Pancreas (tissue), 10 donors: ENCODE results near the gene TMEM59. TPM values are rescaled to one million over a fixed set of nuclear protein-coding genes. Genes with fewer than 3 reads are reported as not detected.

Experiments
- ATAC-seq, 4 donors: fragments of 200-7000 bp; cut with Tn5 transposase; one replicate each; pipeline versions ENCODE4 v1.8.0 to v1.9.1; 2020; ENCODE audit warnings: mild to moderate bottlenecking in 4 of 4, moderate library complexity in 4 of 4
- DNase-seq, 6 donors: peaks; one replicate each; pipeline ENCODE4 v3.0.0-alpha.2; 2020
- FAIRE-seq: peaks from 2 replicates; lab custom pipeline; 2012; peaks lifted over from hg19 to GRCh38; lab: Jason Lieb, UNC
- H3K27ac ChIP-seq, 4 donors: fragments of 200-600 bp; sonication (generic); 1 replicate in 3 of 4; 2 replicates in 1 of 4; pipeline versions ENCODE4 v1.5.0 to v1.8.0; 2020
- H3K27me3 ChIP-seq, 4 donors: fragments of 200-600 bp; one replicate each; pipeline ENCODE4 v1.8.0; 2021
- H3K36me3 ChIP-seq, 3 donors: fragments of 200-600 bp; sonication (generic) in 1 of 3; one replicate each; pipeline versions ENCODE4 v1.5.0 to v1.8.0; 2020 to 2021
- H3K4me1 ChIP-seq, 3 donors: fragments of 200-600 bp; one replicate each; pipeline ENCODE4 v1.8.0; 2021
- H3K4me3 ChIP-seq, 4 donors: fragments of 200-600 bp; sonication (generic) in 2 of 4; one replicate each; pipeline versions ENCODE4 v1.5.0 to v1.8.0; 2020 to 2021
- H3K9me3 ChIP-seq, 4 donors: fragments of 200-600 bp; one replicate each; pipeline ENCODE4 v1.8.0; 2021
- WGBS, 2 donors: extraction: QIAGEN DNeasy Blood & Tissue Kit; methylation state at CpG; one replicate each; pipeline ENCODE4 v1.1.7; 2013; 5-methylcytosine and 5-hydroxymethylcytosine counted together
- intact Hi-C, 3 donors: fragments of 100-400 bp; cut with DNase I; formaldehyde crosslinking; loops; one replicate each; pipeline versions ENCODE4 v1.11.1 to v1.14.2; 2022
- microRNA-seq, 2 donors: library from miRNA; unstranded; fragments of <30 nt; microRNA quantifications; one replicate each; pipeline versions ENCODE4 to v1.1.0, GENCODE V29; 2019 to 2020
- polyA plus RNA-seq, 2 donors: library from polyadenylated mRNA; stranded (reverse); fragments of 200-250 nt; gene quantifications; one replicate each; pipeline ENCODE4 v1.2.3, GENCODE V29; 2013
- total RNA-seq, 6 donors: library from RNA; stranded (reverse); fragmentation: NEBNext Ultra II Directional in 4 of 6; extraction: Animal tissue kit (Norgen Biotek cat#: 25700) in 4 of 6; gene quantifications; one replicate each; pipeline versions ENCODE4 v1.2.1 to v1.2.4, GENCODE V29; 2021 to 2023
- TF ChIP-seq, protein P1 (sequence below), 4 donors: fragments of 200-600 bp; sonication (generic) in 3 of 4; IDR thresholded peaks; one replicate each; pipeline versions ENCODE4 v1.5.0 to v1.8.0; 2021; ENCODE audit warnings: antibody characterized with exemption in 4 of 4
- donor health status: healthy with polysubstance abuse.
- donor health status: DM: no; HTN: no; CAD: no; lungs with moderate emphysema.
- donor health status: DM: no; HTN: no; CAD: no.
- donor health status: control.
- donor health status: control.
- donor health status: Bipolar disorder and iron deficiency.
- donor health status: DM: yes; HTN: yes; CAD: no.
- donor health status: DM: no; HTN: no; CAD: no.
- donor health status: DM: no; HTN: no; CAD: no.
- donor health status: DM: yes; HTN: yes; CAD: no.

TMEM59 gene
- total and polyA plus RNA-seq, 8 donors = 59.9 to 316 (median 232) TPM

DNA sequence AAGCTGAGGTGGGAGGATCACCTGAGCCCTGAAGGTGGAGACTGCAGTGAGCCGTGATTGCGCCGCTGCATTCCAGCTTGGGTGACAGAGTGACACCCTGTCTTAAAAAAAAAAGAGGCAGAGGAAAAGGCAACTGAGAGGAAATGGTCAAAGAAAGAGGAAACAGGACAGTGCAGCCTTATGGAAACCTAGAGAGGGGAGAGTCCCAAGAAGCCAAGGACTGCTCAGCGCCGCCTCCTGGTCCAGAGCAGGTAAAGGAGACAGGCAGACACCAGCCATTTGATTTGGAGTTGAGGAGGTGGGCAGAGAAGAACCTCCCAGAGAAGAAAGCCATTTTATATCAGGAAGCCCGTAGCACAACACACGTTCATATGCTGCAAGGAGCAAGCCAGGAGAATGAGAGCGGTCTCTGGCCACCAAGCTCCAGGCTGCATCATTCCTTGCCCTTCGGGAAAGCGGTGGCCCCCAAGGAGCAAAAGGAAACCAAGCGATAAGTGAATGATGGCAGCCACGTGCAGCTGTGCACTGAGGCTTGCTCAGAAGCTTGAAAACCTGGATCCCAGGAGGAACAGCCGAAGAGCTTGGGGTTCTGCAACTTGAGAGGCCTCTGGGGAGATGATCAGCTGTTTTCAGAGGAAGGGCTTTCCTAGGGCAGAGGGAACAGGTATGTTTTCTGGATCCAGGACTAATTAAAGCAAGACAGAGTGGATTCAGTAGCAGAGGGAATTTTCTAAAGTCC, 73.1 kb downstream of the TMEM59 start:
- Histone ChIP-seq H3K36me3 (no peaks in the 10 kb centered on the region), H3K4me1 (peaks cover 0 to 7% (median 0%) of the 10 kb centered on the region in 3 donors), H3K4me3 (no peak overlapping the region), H3K27me3 (no peaks in the 10 kb centered on the region), H3K9me3 (no peaks in the 10 kb centered on the region), H3K27ac (no peak overlapping the region)
- TF ChIP-seq, protein P1, sequence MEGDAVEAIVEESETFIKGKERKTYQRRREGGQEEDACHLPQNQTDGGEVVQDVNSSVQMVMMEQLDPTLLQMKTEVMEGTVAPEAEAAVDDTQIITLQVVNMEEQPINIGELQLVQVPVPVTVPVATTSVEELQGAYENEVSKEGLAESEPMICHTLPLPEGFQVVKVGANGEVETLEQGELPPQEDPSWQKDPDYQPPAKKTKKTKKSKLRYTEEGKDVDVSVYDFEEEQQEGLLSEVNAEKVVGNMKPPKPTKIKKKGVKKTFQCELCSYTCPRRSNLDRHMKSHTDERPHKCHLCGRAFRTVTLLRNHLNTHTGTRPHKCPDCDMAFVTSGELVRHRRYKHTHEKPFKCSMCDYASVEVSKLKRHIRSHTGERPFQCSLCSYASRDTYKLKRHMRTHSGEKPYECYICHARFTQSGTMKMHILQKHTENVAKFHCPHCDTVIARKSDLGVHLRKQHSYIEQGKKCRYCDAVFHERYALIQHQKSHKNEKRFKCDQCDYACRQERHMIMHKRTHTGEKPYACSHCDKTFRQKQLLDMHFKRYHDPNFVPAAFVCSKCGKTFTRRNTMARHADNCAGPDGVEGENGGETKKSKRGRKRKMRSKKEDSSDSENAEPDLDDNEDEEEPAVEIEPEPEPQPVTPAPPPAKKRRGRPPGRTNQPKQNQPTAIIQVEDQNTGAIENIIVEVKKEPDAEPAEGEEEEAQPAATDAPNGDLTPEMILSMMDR (IDR thresholded peaks at IDR 0.05) = no peak
- intact Hi-C loops = no loop called here
- ATAC-seq (no peak), DNase-seq (no peak), FAIRE-seq (no peak)
- WGBS, 2 donors = 88 to 90% methylated on average over 13 of the region's 13 CpGs

Small RNA genes lying within 50 kb of the gene (microRNA-seq; reads per million reads assigned to microRNA genes)
- gene MIR4781 = 0.39 to 4.4 reads per million in 2 donors

Other genes starting within 250 kb of the TMEM59 start
- 1 to 10 TPM; 1.6 to 7.4 (median 4.7) TPM for gene NDC1, start 214.9 kb downstream of the TMEM59 start, total RNA-seq
- gene NDC1, start 214.9 kb downstream of the TMEM59 start, polyA plus RNA-seq = 1 to 10 TPM; 1.8 to 3.5 TPM
- 10 to 100 TPM in 4 of 6 donors, 1 to 10 TPM in 2; 5.6 to 17.7 (median 10.9) TPM for gene YIPF1, start 163.4 kb downstream of the TMEM59 start, total RNA-seq
- gene YIPF1, start 163.4 kb downstream of the TMEM59 start, polyA plus RNA-seq = 10 to 100 TPM; 10.5 to 16.6 TPM
- gene DIO1, start 159.0 kb downstream of the TMEM59 start, total RNA-seq = not detected
- gene DIO1, start 159.0 kb downstream of the TMEM59 start, polyA plus RNA-seq = under 1 TPM in 1 of 2 donors, not detected in 1; 0.09 TPM
- gene IFT25, start 107.5 kb downstream of the TMEM59 start, total RNA-seq = 10 to 100 TPM in 1 of 6 donors, 1 to 10 TPM in 5; 5.9 to 12.0 (median 8.7) TPM
- gene IFT25, start 107.5 kb downstream of the TMEM59 start, polyA plus RNA-seq = 10 to 100 TPM in 1 of 2 donors, 1 to 10 TPM in 1; 9.2 to 21.5 TPM
- gene LRRC42, start 106.9 kb downstream of the TMEM59 start, total RNA-seq = 10 to 100 TPM in 1 of 6 donors, 1 to 10 TPM in 5; 5.7 to 12.4 (median 6.7) TPM
- gene LRRC42, start 106.9 kb downstream of the TMEM59 start, polyA plus RNA-seq = 10 to 100 TPM in 1 of 2 donors, 1 to 10 TPM in 1; 5.2 to 20.5 TPM
- gene LDLRAD1, start 35.0 kb downstream of the TMEM59 start, total RNA-seq = under 1 TPM in 4 of 6 donors, not detected in 2; 0.08 to 0.29 (median 0.17) TPM
- gene LDLRAD1, start 35.0 kb downstream of the TMEM59 start, polyA plus RNA-seq = under 1 TPM in 1 of 2 donors, not detected in 1; 0.21 TPM
- 1 to 10 TPM; 1.3 to 3.8 (median 2.2) TPM for gene TCEANC2, start 404 bp upstream of the TMEM59 start, total RNA-seq
- gene TCEANC2, start 404 bp upstream of the TMEM59 start, polyA plus RNA-seq = 1 to 10 TPM; 1.1 to 1.4 TPM
- under 1 TPM in 1 of 6 donors, not detected in 5; 0.08 TPM for gene CDCP2, start 99.8 kb upstream of the TMEM59 start, total RNA-seq
- gene CDCP2, start 99.8 kb upstream of the TMEM59 start, polyA plus RNA-seq = not detected
- gene CYB5RL, start 146.8 kb upstream of the TMEM59 start, total RNA-seq = 1 to 10 TPM; 3.9 to 9.1 (median 4.9) TPM
- gene CYB5RL, start 146.8 kb upstream of the TMEM59 start, polyA plus RNA-seq = 1 to 10 TPM; 3.2 to 3.7 TPM
- gene MRPL37, start 147.0 kb upstream of the TMEM59 start, total RNA-seq = 10 to 100 TPM; 31.4 to 49.2 (median 41.3) TPM
- 10 to 100 TPM; 17.5 to 28.9 TPM for gene MRPL37, start 147.0 kb upstream of the TMEM59 start, polyA plus RNA-seq